ENCODE results near the gene NDUFB10.

Gene NDUFB10

GRCh38 chr16:1971796-1972489, 12.6 kb downstream of the NDUFB10 start, which contains the start of gene TBL3:
Gene TBL3, plus strand, starts transcription at chr16:1972053. Its CDS starts 112 bp downstream, at chr16:1972165.
- DNase-seq (ENCODE audit: low spot score): peak; percentile 96

- no peak for DNase-seq (ENCODE audit: low spot score)
Measured at GRCh38 chr16:1972490-1972877, 13.1 kb downstream of the NDUFB10 start.

DNA sequence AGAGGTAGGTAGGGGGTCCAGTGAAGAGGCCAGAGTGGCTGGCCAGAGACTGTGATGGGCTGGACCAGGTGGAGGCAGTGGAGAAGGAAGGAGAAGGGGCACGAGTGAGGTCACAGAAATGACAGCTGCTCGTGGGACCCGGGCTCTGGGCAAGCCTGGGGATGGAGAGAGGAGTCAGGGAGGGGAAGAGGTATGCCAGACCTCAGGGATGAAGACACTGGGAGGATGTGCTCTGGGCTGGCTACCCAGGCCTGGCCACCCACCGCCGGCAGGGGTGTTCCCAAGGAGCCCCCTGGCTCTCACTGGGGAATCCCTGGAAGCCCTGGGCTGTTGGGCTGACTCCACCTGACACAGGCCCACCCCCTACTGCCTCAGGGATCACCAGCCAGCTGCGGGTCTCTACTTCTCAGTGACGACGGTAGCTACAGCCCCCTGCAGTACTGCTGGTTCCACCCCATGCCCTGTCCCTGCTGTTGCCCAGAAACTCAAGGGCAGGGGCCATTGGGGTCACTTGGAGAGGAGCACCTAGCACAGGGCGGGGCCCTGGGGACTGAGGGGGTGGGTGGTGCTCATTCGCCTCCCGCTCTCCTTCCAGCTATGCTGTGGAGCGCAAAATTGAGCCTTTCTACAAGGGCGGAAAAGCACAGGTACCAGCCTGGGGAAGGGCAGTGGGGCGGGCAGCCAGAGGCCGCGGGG, 14.3 kb downstream of the NDUFB10 start:
- DNase-seq (ENCODE audit: low spot score): no peak

DNA sequence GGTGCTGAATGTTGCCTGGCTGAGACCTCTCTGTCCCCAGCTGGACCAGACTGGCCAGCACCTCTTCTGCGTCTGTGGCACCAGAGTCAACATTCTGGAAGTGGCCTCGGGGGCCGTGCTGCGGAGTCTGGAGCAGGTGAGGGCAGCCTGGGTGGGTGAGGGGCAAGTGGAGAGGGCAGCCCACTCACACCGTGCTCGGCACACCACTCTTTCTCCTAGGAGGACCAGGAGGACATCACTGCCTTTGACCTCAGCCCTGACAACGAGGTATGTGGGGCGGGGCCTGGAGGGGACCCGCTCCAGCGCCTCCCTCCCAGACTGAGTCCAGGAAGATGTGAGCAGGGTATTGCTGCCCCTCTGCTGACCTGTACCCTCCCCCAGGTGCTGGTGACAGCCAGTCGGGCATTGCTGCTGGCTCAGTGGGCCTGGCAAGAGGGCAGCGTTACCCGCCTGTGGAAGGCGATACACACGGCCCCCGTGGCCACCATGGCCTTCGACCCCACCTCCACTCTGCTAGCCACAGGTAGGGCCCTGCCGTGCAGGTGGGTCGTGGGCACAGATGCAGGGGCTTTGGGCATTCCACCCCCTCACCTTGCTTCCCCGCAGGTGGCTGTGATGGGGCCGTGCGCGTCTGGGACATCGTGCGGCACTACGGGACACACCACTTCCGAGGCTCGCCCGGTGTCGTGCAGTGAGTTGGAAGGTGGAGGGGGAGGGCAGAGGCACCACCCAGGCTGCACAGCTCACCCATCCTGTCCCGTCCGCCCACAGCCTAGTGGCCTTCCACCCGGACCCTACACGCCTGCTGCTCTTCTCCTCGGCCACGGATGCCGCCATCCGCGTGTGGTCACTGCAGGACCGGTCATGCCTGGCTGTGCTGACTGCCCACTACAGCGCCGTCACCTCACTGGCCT, 15.1 kb downstream of the NDUFB10 start:
- no peak for DNase-seq (ENCODE audit: low spot score)

- no peak for DNase-seq (ENCODE audit: low spot score)
Measured at GRCh38 chr16:1975432-1976215, 16.3 kb downstream of the NDUFB10 start.

DNA sequence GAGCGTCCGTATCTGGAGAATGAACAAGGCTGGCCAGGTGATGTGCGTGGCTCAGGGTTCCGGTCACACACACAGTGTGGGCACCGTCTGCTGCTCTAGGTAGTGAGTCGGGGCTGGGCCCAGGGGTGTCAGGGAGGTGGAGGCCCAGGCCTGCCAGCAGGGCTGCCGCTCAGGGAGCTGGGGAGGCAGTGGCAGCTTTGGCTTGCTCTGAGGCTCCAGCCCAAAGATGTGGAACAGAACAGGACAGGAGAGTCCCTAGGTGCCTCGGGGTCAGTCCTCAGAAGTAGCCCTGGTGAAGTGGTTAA, 16.8 kb downstream of the NDUFB10 start:
- no peak for DNase-seq (ENCODE audit: low spot score)

- no peak for DNase-seq (ENCODE audit: low spot score)
Measured at GRCh38 chr16:1976951-1977874, 17.9 kb downstream of the NDUFB10 start.

GRCh38 chr16:1977875-1978268, 18.5 kb downstream of the NDUFB10 start:
- DNase-seq (ENCODE audit: low spot score): no peak

DNA sequence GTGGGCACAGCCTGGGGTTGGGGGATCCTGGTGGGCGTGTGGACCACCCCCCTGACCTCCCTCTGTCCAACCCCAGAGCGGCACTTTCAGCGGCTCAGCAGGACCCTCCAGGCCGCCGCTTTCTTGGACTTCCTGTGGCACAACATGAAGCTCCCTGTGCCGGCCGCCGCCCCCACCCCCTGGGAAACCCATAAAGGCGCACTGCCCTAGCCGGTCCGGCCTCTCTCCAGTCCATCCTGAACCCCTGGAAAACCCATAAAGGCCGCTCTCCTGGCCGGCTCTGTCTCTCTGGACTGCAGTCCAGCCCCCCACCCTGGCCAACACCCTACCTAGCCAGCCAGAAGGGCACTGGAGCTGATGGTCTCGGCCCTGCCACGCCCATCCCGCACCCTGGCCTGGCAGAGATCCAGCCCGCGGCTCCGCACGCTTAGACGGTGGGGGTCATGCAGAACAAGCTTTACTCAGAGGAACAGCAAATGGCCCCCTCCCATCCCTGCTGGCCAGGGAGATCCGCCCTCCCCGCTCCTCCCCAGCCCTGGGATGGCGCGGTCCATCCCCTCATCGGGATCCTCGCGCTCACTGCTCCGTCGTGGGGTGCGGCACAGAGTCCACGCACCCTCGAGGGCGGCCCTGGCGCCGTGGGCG, 19.3 kb downstream of the NDUFB10 start:
- no peak for DNase-seq (ENCODE audit: low spot score)

DNA sequence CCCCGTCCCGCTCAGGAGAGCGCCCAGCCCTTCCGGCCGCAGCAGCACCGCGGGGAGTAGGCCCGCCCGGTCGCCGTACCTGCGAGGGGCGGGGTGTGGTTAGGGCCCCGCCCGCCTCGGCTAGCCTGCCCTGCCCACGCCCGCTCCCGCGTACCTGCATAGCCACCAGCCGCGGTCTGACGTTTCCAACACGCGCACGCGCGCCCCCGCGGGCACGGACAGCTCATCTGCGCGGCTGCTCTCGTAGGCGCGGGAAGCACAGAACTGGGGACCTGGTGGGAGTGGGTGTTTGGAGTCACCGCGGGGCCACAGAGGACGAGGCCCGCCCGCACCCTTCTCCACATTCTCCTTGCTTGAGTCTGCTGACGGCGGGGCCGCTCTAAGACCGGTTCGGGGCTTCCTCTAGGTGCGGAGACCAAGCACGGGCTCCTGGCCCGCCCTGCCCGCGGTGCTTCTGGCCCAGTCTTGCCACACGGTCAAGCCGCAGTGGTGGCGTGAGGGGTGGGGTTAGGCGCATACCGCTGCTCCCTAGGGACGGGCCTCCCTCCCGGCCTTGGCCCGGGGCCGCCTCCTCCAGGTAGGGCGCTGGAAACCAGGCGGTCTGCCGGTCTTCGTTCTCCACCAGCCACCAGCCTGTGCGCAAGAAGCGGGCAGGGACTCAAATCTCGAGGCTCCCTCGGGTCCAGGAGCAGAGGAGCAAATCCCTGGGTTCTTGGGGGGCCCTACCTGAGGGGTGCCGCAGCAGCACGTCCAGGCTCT, 20.1 kb downstream of the NDUFB10 start:
- peak; percentile 64 for DNase-seq (ENCODE audit: low spot score)

GRCh38 chr16:1980030-1980769, 20.9 kb downstream of the NDUFB10 start:
- no peak for DNase-seq (ENCODE audit: low spot score)

DNA sequence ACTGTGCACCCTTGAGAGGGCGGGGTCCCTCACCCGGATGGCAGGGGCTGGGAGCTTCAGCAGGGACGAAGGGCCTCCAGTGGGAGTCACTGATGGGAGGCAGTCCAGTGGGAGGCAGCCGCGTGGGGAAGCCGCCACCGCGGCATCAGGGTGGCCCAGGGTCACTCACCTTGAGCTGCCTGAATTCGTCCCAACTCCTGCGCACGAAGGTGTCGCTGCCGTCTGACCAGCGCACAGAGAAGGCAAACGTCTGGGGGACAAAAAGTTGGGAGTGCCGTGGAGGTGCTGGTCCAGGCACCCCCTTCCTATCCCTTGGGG, 21.4 kb downstream of the NDUFB10 start:
- no peak for DNase-seq (ENCODE audit: low spot score)

DNA sequence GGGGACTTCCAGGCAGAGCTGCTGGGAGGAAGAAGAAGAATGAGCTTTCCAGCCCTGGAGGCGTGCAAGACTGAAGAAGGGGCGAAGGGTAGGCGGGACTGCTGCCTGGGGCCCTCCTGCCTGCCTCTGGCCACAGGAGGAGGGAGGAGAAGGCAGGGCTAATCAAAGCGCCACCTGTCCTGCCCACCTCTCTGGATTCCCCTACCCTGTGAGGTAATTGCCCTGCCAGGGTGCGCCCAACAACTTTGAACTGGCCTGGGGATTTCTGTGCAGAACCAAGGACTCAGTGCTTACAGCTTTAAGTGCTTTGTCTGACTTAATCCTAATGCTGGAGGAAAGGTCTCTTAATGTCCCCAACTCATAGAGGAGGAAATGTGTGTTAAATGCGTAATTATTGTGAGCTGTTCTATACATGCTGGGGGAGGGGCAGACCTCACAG, 22.1 kb downstream of the NDUFB10 start, which contains the start of gene NOXO1:
Gene NOXO1, minus strand, starts transcription at position 72 of the 439 bp plus-strand sequence. CDS start 290 bp downstream, outside the sequence.
- no peak for DNase-seq (ENCODE audit: low spot score)

DNA sequence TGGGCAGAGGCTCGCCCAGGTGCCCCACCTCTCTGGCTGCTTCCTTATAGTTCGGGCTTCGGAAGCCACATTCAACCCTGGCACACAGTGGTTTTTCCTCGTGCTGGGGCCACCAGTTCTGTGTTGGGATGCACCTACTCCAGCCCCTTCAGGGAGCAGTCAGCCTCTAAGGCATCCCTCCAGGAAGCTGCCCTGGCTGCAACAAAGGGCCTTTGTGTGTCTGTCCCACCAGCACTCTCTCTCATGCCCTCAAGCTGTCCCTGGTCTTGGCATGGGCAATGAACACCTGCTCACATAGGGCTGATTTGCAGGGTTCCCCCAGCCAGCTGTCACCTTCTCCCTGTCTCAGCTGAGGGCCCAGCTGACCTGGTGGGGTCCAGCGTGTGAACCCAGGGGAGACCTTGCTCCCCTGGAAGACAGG, 22.7 kb downstream of the NDUFB10 start:
- no peak for DNase-seq (ENCODE audit: low spot score)

GRCh38 chr16:1982991-1983543, 23.7 kb downstream of the NDUFB10 start:
- no peak for DNase-seq (ENCODE audit: low spot score)

- peak; percentile 98 for DNase-seq (ENCODE audit: low spot score)
Measured at GRCh38 chr16:1983544-1984346, 24.4 kb downstream of the NDUFB10 start, which contains the start of gene GFER. Gene GFER, plus strand, starts transcription at chr16:1984193. Its CDS starts 26 bp downstream, at chr16:1984219.
